Muscle of leg (tissue), 11 donors: ENCODE results near the gene GNG4. TPM values are rescaled to one million over a fixed set of nuclear protein-coding genes. Genes with fewer than 3 reads are reported as not detected.

Experiments
- DNase-seq: peaks from one replicate; pipeline ENCODE4 v3.0.0; 2013
- H3K27ac ChIP-seq: one replicate; pipeline ENCODE4 v1.5.1; 2013; ENCODE audit warnings: mild to moderate bottlenecking, low read length, control low read depth
- H3K27me3 ChIP-seq: one replicate; pipeline ENCODE4 v1.6.1; 2013; ENCODE audit warnings: low read length; ENCODE audit not compliant: control insufficient read depth, insufficient read depth
- H3K36me3 ChIP-seq: one replicate; pipeline ENCODE4 v1.6.1; 2013; ENCODE audit warnings: low read length; ENCODE audit not compliant: control insufficient read depth, insufficient read depth
- H3K4me1 ChIP-seq: one replicate; pipeline ENCODE4 v1.6.1; 2013; ENCODE audit warnings: low read length; ENCODE audit not compliant: control insufficient read depth, insufficient read depth
- H3K4me3 ChIP-seq: one replicate; pipeline ENCODE4 v1.5.1; 2013; ENCODE audit warnings: low read length, control low read depth
- H3K9me3 ChIP-seq: replicated peaks from 2 replicates; pipeline ENCODE4 v1.6.1; 2013; ENCODE audit warnings: low read depth, low read length; ENCODE audit not compliant: control insufficient read depth
- WGBS: methylation state at CpG from one replicate; pipeline ENCODE4 v1.1.5; 2013; ENCODE audit warnings: missing lambda C conversion rate; ENCODE audit not compliant: insufficient coverage; 5-methylcytosine and 5-hydroxymethylcytosine counted together
- polyA plus RNA-seq, 8 donors: library from polyadenylated mRNA; unstranded; fragments of 120-200 nt; gene quantifications; one replicate each; pipeline versions ENCODE4 v1.2.1 to v1.2.3, GENCODE V29; 2013; ENCODE audit warnings: inconsistent platforms in 1 of 8, low replicate concordance in 1 of 8; ENCODE audit not compliant: insufficient read length in 8 of 8, insufficient read depth in 1 of 8
- total RNA-seq: library from RNA; stranded (reverse); fragments of 120-200 nt; gene quantifications from one replicate; pipeline ENCODE4 v1.2.4, GENCODE V29; 2013

The GNG4 gene
- total and polyA plus RNA-seq, 9 donors: 0.27 to 4.0 (median 0.60) TPM

DNA sequence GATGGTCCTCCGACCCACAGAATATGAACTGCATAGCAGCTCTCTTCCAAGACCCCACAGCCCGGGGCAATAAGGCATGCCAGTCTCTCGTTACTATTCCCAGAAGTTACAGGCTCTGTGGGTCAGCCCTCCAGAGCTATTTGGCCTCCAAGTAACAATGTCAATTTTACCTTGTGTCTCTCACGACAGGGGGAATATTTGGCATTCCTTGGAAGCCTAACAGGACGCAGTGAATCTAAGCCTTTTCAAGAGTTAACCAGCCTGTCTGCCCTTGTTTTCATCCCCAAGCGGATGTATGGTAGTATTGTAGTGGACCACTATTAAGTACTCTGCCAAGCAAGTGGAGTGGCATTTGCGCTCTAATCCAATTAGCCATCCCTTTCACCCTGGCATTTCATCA is 24.4 kb upstream of the GNG4 start:
- Histone ChIP-seq H3K4me3 (no peak overlapping the region), H3K36me3 (peaks cover 4% of the 10 kb centered on the region), H3K9me3 (peaks cover 12% of the 10 kb centered on the region), H3K27ac (no peak overlapping the region), H3K27me3 (no peaks in the 10 kb centered on the region), H3K4me1 (no peaks in the 10 kb centered on the region)
- WGBS: 56% methylated on average over 3 of the region's 7 CpGs
- no peak for DNase-seq

DNA sequence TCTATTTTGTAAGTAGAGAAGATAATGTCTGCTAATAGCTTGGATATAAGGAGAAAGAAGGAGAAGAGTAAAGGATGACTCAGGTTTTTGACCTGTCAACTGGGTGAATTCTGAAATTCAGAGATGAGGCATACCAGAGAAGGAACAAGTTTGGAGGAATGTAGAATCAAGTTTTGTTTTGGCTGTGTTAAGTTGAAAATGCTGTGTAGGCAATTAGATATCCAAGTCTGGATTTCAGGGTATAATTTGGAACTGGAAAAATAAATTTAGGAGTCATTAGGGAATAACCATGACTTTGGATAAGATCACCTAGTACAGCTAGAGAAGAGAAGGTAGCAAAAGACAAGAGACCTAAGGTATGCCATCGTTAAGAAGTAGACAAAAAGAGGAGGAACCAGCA is 22.4 kb upstream of the GNG4 start:
- Histone ChIP-seq H3K36me3 (peaks cover 4% of the 10 kb centered on the region), H3K4me3 (no peak overlapping the region), H3K27ac (no peak overlapping the region), H3K4me1 (no peaks in the 10 kb centered on the region), H3K27me3 (no peaks in the 10 kb centered on the region), H3K9me3 (peaks cover 12% of the 10 kb centered on the region)
- no peak for DNase-seq
- 88% methylated on average over 1 of the region's 1 CpG for WGBS

DNA sequence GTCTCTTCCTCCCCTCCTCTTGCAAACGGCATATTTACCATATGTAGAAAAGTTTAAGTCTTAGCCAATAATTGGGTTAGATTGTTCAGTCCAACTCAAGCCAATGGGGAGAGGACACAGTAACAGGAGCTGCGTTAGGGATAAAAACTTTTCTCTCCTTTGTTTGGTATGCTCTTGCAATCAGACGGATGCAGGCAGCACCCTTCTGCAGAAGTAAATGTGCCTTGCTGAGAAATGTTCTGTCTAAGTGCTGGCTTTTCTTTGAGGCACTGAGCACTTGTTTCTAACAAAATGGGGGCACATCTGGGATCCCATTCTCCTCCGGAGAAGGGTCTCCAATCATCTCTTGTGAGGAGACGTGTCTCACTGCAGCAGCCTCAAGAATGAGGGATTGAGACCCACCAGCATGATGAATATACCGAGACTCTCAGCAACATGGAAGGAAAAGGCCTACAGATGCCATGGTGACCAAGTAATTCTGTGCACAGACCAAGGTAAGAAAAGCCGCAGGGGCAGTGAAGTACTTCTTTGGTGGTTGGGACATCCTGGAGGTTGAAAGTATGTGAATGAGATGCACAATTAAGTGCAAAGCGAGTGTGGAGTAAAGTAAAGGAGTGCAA is 20.7 kb upstream of the GNG4 start:
- H3K4me3 ChIP-seq: no peak overlapping the region
- peaks cover 2% of the 10 kb centered on the region for H3K36me3 ChIP-seq
- no peaks in the 10 kb centered on the region for H3K27me3 ChIP-seq
- no peak for DNase-seq
- H3K27ac ChIP-seq: no peak overlapping the region
- no peaks in the 10 kb centered on the region for H3K4me1 ChIP-seq
- WGBS: 98% methylated on average over 7 of the region's 8 CpGs
- peaks cover 12% of the 10 kb centered on the region for H3K9me3 ChIP-seq

GRCh38 chr1:235669277-235669676 is 19.7 kb upstream of the GNG4 start:
- H3K4me1 ChIP-seq: no peaks in the 10 kb centered on the region
- no peak for DNase-seq
- 96% methylated on average over 3 of the region's 3 CpGs for WGBS
- no peak overlapping the region for H3K4me3 ChIP-seq
- peaks cover 12% of the 10 kb centered on the region for H3K9me3 ChIP-seq
- H3K27ac ChIP-seq: no peak overlapping the region
- H3K36me3 ChIP-seq: no peaks in the 10 kb centered on the region
- no peaks in the 10 kb centered on the region for H3K27me3 ChIP-seq

DNA sequence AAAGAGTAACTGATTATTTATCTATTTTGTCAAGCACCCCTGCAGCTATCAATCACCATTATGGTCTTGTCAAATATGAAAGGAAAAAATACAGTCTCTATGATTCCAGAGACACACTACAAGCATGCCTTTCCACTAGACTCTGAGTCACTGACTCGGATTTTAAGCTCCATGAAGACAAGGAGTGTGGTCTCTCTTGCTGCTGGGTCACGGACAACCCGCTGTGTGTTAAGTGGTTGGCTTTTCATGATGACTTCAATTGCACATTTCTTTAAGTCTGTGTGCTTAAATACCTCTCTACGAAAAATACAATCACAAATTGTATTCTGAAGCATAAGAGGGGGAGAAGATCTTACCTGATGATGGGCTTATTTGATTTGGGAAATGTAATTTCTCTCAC is 14.0 kb upstream of the GNG4 start:
- Histone ChIP-seq H3K4me1 (no peaks in the 10 kb centered on the region), H3K27ac (no peak overlapping the region), H3K27me3 (no peaks in the 10 kb centered on the region), H3K36me3 (no peaks in the 10 kb centered on the region), H3K9me3 (no peaks in the 10 kb centered on the region), H3K4me3 (no peak overlapping the region)
- no peak for DNase-seq
- WGBS: no CpG with 5 or more reads among the region's 4 CpGs

DNA sequence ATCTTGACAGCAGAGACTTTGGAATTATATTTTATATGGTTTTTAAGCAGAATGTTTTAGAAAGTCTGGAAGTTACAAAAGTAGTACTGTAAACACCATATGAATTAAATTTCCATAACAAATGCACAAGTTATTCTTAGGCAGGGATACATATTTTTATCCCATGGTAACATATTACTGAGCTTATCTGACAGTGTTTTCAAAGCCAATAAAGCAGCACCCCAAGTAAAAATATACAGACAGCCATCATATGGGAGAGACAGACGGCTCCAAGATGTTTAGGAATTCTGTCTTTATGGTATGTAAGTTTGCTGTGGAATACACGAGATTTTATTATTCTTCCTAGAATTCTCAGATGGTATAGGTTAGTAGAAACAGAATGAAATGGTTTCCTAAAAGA is 12.0 kb upstream of the GNG4 start:
- Histone ChIP-seq H3K27me3 (no peaks in the 10 kb centered on the region), H3K9me3 (no peaks in the 10 kb centered on the region), H3K27ac (no peak overlapping the region), H3K4me1 (no peaks in the 10 kb centered on the region), H3K4me3 (no peak overlapping the region), H3K36me3 (no peaks in the 10 kb centered on the region)
- DNase-seq: no peak
- no CpG with 5 or more reads among the region's 2 CpGs for WGBS

DNA sequence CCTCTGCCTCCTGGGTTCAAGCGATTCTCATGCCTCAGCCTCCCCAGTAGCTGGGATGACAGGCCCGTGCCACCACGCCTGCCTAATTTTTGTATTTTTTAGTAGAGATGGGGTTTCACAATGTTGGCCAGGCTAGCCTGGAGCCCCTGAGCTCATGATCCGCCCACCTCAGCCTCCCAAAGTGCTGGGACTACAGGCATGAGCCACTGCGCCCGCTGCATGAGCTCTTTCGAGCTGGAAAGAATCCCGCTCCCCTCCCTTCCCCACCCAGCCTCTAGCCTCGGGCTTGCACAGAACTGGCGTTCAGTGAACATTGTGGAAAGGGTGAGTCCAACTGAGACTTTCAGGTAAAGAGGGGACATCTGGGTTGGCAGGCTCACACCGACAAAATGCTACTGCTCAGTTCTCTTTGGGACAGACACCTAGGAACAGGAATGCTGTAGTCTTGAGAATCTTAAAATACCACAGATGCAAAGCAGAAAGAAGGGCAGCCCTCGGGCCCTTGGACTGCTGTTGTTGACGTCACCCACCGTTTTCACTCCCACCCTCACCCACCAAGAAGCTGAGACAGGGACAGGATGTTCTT is 9.7 kb upstream of the GNG4 start:
- no peaks in the 10 kb centered on the region for H3K4me1 ChIP-seq
- H3K27me3 ChIP-seq: no peaks in the 10 kb centered on the region
- DNase-seq: no peak
- no peak overlapping the region for H3K27ac ChIP-seq
- no peaks in the 10 kb centered on the region for H3K9me3 ChIP-seq
- no peaks in the 10 kb centered on the region for H3K36me3 ChIP-seq
- 82% methylated on average over 5 of the region's 14 CpGs for WGBS
- H3K4me3 ChIP-seq: no peak overlapping the region

GRCh38 chr1:235657747-235658526 is 8.4 kb upstream of the GNG4 start:
- no peak for DNase-seq

GRCh38 chr1:235657269-235657668 is 7.7 kb upstream of the GNG4 start:
- H3K36me3 ChIP-seq: no peaks in the 10 kb centered on the region
- no peak for DNase-seq
- H3K27ac ChIP-seq: no peak overlapping the region
- peaks cover 6% of the 10 kb centered on the region for H3K27me3 ChIP-seq
- H3K4me1 ChIP-seq: no peaks in the 10 kb centered on the region
- no peaks in the 10 kb centered on the region for H3K9me3 ChIP-seq
- no peak overlapping the region for H3K4me3 ChIP-seq
- WGBS: 100% methylated on average over 1 of the region's 5 CpGs

More at GRCh38 chr1:235657747-235658526, 8.4 kb upstream of the GNG4 start:
- no peaks in the 10 kb centered on the region for H3K4me1 ChIP-seq
- H3K4me3 ChIP-seq: no peak overlapping the region
- H3K27me3 ChIP-seq: peaks cover 2% of the 10 kb centered on the region
- no CpG with 5 or more reads among the region's 5 CpGs for WGBS
- H3K27ac ChIP-seq: no peak overlapping the region
- no peaks in the 10 kb centered on the region for H3K9me3 ChIP-seq
- no peaks in the 10 kb centered on the region for H3K36me3 ChIP-seq

DNA sequence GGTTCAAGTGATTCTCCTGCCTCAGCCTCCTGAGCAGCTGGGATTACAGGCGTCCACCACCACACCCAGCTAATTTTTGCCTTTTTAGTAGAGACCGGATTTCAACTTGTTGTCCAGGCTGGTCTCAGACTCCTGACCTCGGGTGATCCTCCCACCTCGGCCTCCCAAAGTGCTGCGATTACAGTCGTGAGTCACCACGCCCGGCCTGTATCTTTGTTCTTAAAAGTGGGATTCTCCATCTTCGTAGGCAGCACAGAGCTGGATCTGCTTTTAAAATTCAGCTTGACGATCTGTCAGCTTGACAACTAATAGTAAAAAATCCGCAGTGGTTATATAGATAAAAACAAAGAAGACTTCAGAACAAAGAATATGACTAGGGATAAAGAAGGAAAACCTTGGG is 2.8 kb upstream of the GNG4 start:
- WGBS: 99% methylated on average over 8 of the region's 11 CpGs
- Histone ChIP-seq H3K9me3 (no peaks in the 10 kb centered on the region), H3K4me1 (peaks cover 19% of the 10 kb centered on the region), H3K27ac (no peak overlapping the region), H3K27me3 (peaks cover 48% of the 10 kb centered on the region), H3K36me3 (no peaks in the 10 kb centered on the region), H3K4me3 (no peak overlapping the region)
- no peak for DNase-seq
